Gastrocnemius medialis (tissue), 4 donors: Measurements from ENCODE around the gene ME3.

Experiments used
- POLR2A ChIP-seq, 2 donors: fragments of 450-650 bp; IDR thresholded peaks; one replicate each; pipeline ENCODE4 v1.6.1; 2017; ENCODE audit warnings: antibody characterized with exemption in 2 of 2, mild to moderate bottlenecking in 2 of 2, moderate library complexity in 2 of 2
- TF ChIP-seq, protein P1 (sequence below), 5 experiments: fragments of 450-650 bp in 3 of 5; fragments of 200-600 bp in 2 of 5; sonication (generic) in 2 of 5; IDR thresholded peaks in 4 of 5; conservative IDR thresholded peaks in 1 of 5; 1 replicate in 4 of 5; 2 replicates in 1 of 5; pipeline ENCODE4 v1.5.1; 2016 to 2019; ENCODE audit warnings: antibody characterized with exemption in 5 of 5, mild to moderate bottlenecking in 3 of 5, moderate library complexity in 3 of 5

GRCh38 chr11:86579406-86579731 lies 93.0 kb downstream of the ME3 start:
- TF ChIP-seq, protein P1, sequence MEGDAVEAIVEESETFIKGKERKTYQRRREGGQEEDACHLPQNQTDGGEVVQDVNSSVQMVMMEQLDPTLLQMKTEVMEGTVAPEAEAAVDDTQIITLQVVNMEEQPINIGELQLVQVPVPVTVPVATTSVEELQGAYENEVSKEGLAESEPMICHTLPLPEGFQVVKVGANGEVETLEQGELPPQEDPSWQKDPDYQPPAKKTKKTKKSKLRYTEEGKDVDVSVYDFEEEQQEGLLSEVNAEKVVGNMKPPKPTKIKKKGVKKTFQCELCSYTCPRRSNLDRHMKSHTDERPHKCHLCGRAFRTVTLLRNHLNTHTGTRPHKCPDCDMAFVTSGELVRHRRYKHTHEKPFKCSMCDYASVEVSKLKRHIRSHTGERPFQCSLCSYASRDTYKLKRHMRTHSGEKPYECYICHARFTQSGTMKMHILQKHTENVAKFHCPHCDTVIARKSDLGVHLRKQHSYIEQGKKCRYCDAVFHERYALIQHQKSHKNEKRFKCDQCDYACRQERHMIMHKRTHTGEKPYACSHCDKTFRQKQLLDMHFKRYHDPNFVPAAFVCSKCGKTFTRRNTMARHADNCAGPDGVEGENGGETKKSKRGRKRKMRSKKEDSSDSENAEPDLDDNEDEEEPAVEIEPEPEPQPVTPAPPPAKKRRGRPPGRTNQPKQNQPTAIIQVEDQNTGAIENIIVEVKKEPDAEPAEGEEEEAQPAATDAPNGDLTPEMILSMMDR (IDR thresholded peaks at IDR 0.05 in 4 of 5, conservative IDR thresholded peaks at IDR 0.05 in 1 of 5), result no peak
- no peak for TF ChIP-seq POLR2A (IDR thresholded peaks at IDR 0.05)
